GM12892 (cell line): ENCODE measurements around the gene ELMOD3.

Source experiments
- POLR2A ChIP-seq: IDR thresholded peaks from 2 replicates; pipeline ENCODE4 v1.6.1; 2011; ENCODE audit warnings: low read depth, low read length, control low read depth
- POLR2AphosphoS5 ChIP-seq: IDR thresholded peaks from 2 replicates; pipeline ENCODE4 v1.6.1; 2011; ENCODE audit warnings: low read depth, low read length, control low read depth

GRCh38 chr2:85318222-85319074, 36.1 kb upstream of the ELMOD3 start:
- TF ChIP-seq POLR2AphosphoS5: 0 out of 2 replicates have a peak, but pooled peaks have one; percentile 39
- 0 out of 2 replicates have a peak, but pooled peaks have one; percentile 27 for TF ChIP-seq POLR2A
